GM12878 (cell line): Measurements from ENCODE around the gene PSENEN. TPM values are rescaled to one million over a fixed set of nuclear protein-coding genes. Genes with fewer than 3 reads are reported as not detected.

ENCODE experiments used
- ATAC-seq: fragments of 200-7000 bp; cut with Tn5 transposase; 3 replicates; pipeline ENCODE4 v1.9.1; 2020; ENCODE audit warnings: mild to moderate bottlenecking, moderate library complexity
- BruUV-seq: library from RNA; stranded (reverse); fragments of 400-500 nt; replicated peaks from 2 replicates; lab custom pipeline; 2021; lab: Mats Ljungman, UMichigan
- CTCF ChIA-PET: fragments of 300-600 bp; sonication (Branson Sonifier 250); formaldehyde crosslinking; extraction: SDS; loops from one replicate; lab custom pipeline; 2021; ENCODE audit warnings: inconsistent platforms; lab: Yijun Ruan, JAX
- POLR2A ChIA-PET: fragments of 350-600 bp; formaldehyde crosslinking; extraction: SDS; loops from one replicate; lab custom pipeline; 2021; ENCODE audit warnings: inconsistent platforms; lab: Charles Lee
- RAD21 ChIA-PET: fragments of 300-600 bp; sonication (Branson Sonifier 250); formaldehyde crosslinking; loops from one replicate; lab custom pipeline; 2023; ENCODE audit warnings: antibody characterized with exemption; ENCODE audit not compliant: unreplicated experiment; lab: Charles Lee
- SMC1A ChIA-PET: fragments of 300-600 bp; sonication (Branson Sonifier 250); formaldehyde crosslinking; loops from one replicate; lab custom pipeline; 2023; ENCODE audit not compliant: unreplicated experiment, uncharacterized antibody; lab: Charles Lee
- DNase-seq: peaks from one replicate; pipeline ENCODE4 v3.0.0-alpha.2; 2011; ENCODE audit warnings: low read depth, low spot score
- FAIRE-seq: peaks from 3 replicates; lab custom pipeline; 2011; peaks lifted over from hg19 to GRCh38; lab: Jason Lieb, UNC
- H2AFZ ChIP-seq: 2 replicates; pipeline ENCODE4 v1.6.0; 2011; ENCODE audit warnings: low read depth, low read length, control low read depth; ENCODE audit not compliant: control insufficient read depth
- H3K27ac ChIP-seq: 2 replicates; pipeline ENCODE4 v1.5.1; 2011; ENCODE audit warnings: control low read depth; ENCODE audit not compliant: control insufficient read depth, insufficient read depth
- H3K27me3 ChIP-seq, 2 experiments: replicated peaks in 1 of 2; 2 replicates each; pipeline versions ENCODE4 v1.6.0 to v1.6.1; 2011; ENCODE audit warnings: low read length in 1 of 2; ENCODE audit not compliant: control insufficient read depth in 2 of 2, insufficient read depth in 2 of 2
- H3K36me3 ChIP-seq, 2 experiments: 2 replicates each; pipeline ENCODE4 v1.5.1; 2011; ENCODE audit warnings: low read length in 1 of 2; ENCODE audit not compliant: control insufficient read depth in 2 of 2, insufficient read depth in 2 of 2
- H3K4me1 ChIP-seq: 2 replicates; pipeline ENCODE4 v1.6.1; 2011; ENCODE audit warnings: mild to moderate bottlenecking, low read length, moderate library complexity, mixed read lengths; ENCODE audit not compliant: control insufficient read depth, insufficient read depth
- H3K4me2 ChIP-seq: 2 replicates; pipeline ENCODE4 v1.6.0; 2011; ENCODE audit warnings: control low read depth; ENCODE audit not compliant: control insufficient read depth, insufficient read depth
- H3K4me3 ChIP-seq: fragments of 200-600 bp; sonication (generic); 2 replicates; pipeline ENCODE4 v1.5.1; 2016
- H3K79me2 ChIP-seq: 2 replicates; pipeline ENCODE4 v1.6.0; 2011; ENCODE audit warnings: low read length; ENCODE audit not compliant: control insufficient read depth, insufficient read depth
- H3K9ac ChIP-seq: 2 replicates; pipeline ENCODE4 v1.8.0; 2011; ENCODE audit warnings: low read length, control low read depth, mixed read lengths; ENCODE audit not compliant: control insufficient read depth, insufficient read depth
- H3K9me3 ChIP-seq: replicated peaks from 3 replicates; pipeline ENCODE4 v1.5.1; 2011; ENCODE audit warnings: mild to moderate bottlenecking, low read length; ENCODE audit not compliant: control insufficient read depth, insufficient read depth
- H4K20me1 ChIP-seq: 2 replicates; pipeline ENCODE4 v1.6.0; 2011; ENCODE audit not compliant: control insufficient read depth, insufficient read depth
- CBFB ChIP-seq: IDR thresholded peaks from 2 replicates; pipeline ENCODE4 v1.6.1; 2016; ENCODE audit warnings: antibody characterized with exemption, low read depth
- FOXM1 ChIP-seq: IDR thresholded peaks from 2 replicates; pipeline ENCODE4 v1.6.1; 2012; ENCODE audit warnings: low read depth, mild to moderate bottlenecking, inconsistent platforms, low read length, moderate library complexity
- MLLT1 ChIP-seq: fragments of 450-650 bp; IDR thresholded peaks from 2 replicates; pipeline ENCODE4 v1.6.1; 2016; ENCODE audit warnings: mild to moderate bottlenecking
- NRF1 ChIP-seq: conservative IDR thresholded peaks from 2 replicates; pipeline ENCODE4 v1.6.1; 2011; ENCODE audit warnings: mild to moderate bottlenecking, low read depth, low read length, improper control_type of control experiment
- RAD21 ChIP-seq: IDR thresholded peaks from 2 replicates; pipeline ENCODE4 v1.6.1; 2011; ENCODE audit warnings: mild to moderate bottlenecking, low read depth, low read length, moderate library complexity; ENCODE audit not compliant: insufficient read depth
- RFX5 ChIP-seq: IDR thresholded peaks from 2 replicates; pipeline ENCODE4 v1.6.1; 2011; ENCODE audit warnings: low read depth, low read length, improper control_type of control experiment
- WGBS: methylation state at CpG from one replicate; pipeline ENCODE4 v1.1.6; 2016; ENCODE audit warnings: low lambda C conversion rate; ENCODE audit not compliant: insufficient replicate concordance, insufficient coverage; ENCODE audit errors: missing lambda C conversion rate; 5-methylcytosine and 5-hydroxymethylcytosine counted together
- in situ Hi-C: fragments of 300-500 bp; cut with MboI; formaldehyde crosslinking; loops from 9 replicates; pipeline ENCODE4 v1.14.3; 2018; ENCODE audit warnings: mixed read lengths
- intact Hi-C: fragments of 100-400 bp; cut with micrococcal nuclease; formaldehyde crosslinking; loops from one replicate; pipeline ENCODE4 v1.14.2; 2022; ENCODE audit not compliant: unreplicated experiment
- polyA plus RNA-seq, 11 experiments: library from polyadenylated mRNA; depleted of rRNA in 4 of 11; unstranded in 6 of 11; stranded (reverse) in 5 of 11; fragments of >200 nt; fragmentation: Nextera tagmentation in 4 of 11; fragmentation: Illumina TruSeq in 1 of 11; extraction: Ambion mirVana in 4 of 11; extraction: Trizol in 1 of 11; gene quantifications; 1 replicate in 1 of 11; 2 replicates in 10 of 11; pipeline versions ENCODE4 v1.2.1 to v1.2.3, GENCODE V29; 2011 to 2016; ENCODE audit warnings: inconsistent platforms in 2 of 11, missing spikeins in 2 of 11, low read depth in 1 of 11
- total RNA-seq, 4 experiments: library from RNA; depleted of rRNA in 3 of 4; stranded (reverse); fragments of >200 nt in 3 of 4; fragmentation: Illumina TruSeq in 1 of 4; extraction: Trizol in 1 of 4; gene quantifications; 2 replicates each; pipeline versions ENCODE4 v1.2.1 to v1.2.3, GENCODE V29; 2013 to 2021

The PSENEN gene
- total and polyA plus RNA-seq, 10 of the 15 experiments (the other 5 are each of a cell fraction or from before 2014, with no cell fraction given): 14.4 to 178 (median 43.5) TPM

- no peak overlapping the region for H3K4me3 ChIP-seq
- ChIA-PET CTCF (no interaction called here), SMC1A (no interaction called here), RAD21 (no interaction called here), POLR2A (interaction anchor here (0.5 kb wide), 1 partner anchor 72 kb away, joined by 3 read pairs; no protein-coding TSS in a partner anchor)
- no peak for DNase-seq
- in situ Hi-C loops: no loop called here
- ATAC-seq: no peak
- BruUV-seq: no TSS peak
- FAIRE-seq: no peak
- H3K36me3 ChIP-seq: no peaks in the 10 kb centered on the region; a peak in 1 of 4 replicates
- H2AFZ ChIP-seq: no peak overlapping the region
- 82% methylated on average over 23 of the region's 31 CpGs for WGBS
- H4K20me1 ChIP-seq: no peaks in the 10 kb centered on the region
- no peak overlapping the region for H3K9ac ChIP-seq
- H3K4me2 ChIP-seq: no peak overlapping the region
- no peaks in the 10 kb centered on the region for H3K79me2 ChIP-seq
- H3K27me3 ChIP-seq: no peaks in the 10 kb centered on the region
- H3K27ac ChIP-seq: no peak overlapping the region
- TF ChIP-seq RAD21: no peak
- TF ChIP-seq NRF1: no peak
- no peak for TF ChIP-seq MLLT1
- no peak for TF ChIP-seq CBFB
- no peak for TF ChIP-seq FOXM1
- TF ChIP-seq RFX5: no peak
- no peaks in the 10 kb centered on the region for H3K9me3 ChIP-seq
- no peaks in the 10 kb centered on the region for H3K4me1 ChIP-seq
- intact Hi-C loops: no loop called here
Measured at GRCh38 chr19:35786299-35787160, 41.1 kb downstream of the PSENEN start.
